Activated T-cell treated with anti-CD3 and anti-CD28 coated beads for 48 hours (primary cell): Measurements from ENCODE around the gene FOXL3.

Experiments
- DNase-seq: peaks from one replicate; pipeline ENCODE4 v3.0.0-alpha.2; 2020; ENCODE audit warnings: low read depth

The FOXL3 gene

GRCh38 chr7:266851-267840 is 22.8 kb upstream of the FOXL3 start:
- DNase-seq: no peak

GRCh38 chr7:268991-269390 is 21.0 kb upstream of the FOXL3 start:
- DNase-seq: no peak

- no peak for DNase-seq
Measured at GRCh38 chr7:269721-270120, 20.2 kb upstream of the FOXL3 start.

- DNase-seq: no peak
Measured at GRCh38 chr7:270351-270983, 19.5 kb upstream of the FOXL3 start.

- no peak for DNase-seq
Measured at GRCh38 chr7:271266-272107, 18.5 kb upstream of the FOXL3 start.

- DNase-seq: no peak
Measured at GRCh38 chr7:272108-272615, 17.8 kb upstream of the FOXL3 start.

GRCh38 chr7:272631-273030 is 17.3 kb upstream of the FOXL3 start:
- DNase-seq: no peak

GRCh38 chr7:273327-273726 is 16.6 kb upstream of the FOXL3 start:
- no peak for DNase-seq

- no peak for DNase-seq
Measured at GRCh38 chr7:274266-274665, 15.7 kb upstream of the FOXL3 start.

GRCh38 chr7:276230-276835 is 13.6 kb upstream of the FOXL3 start:
- DNase-seq: no peak

- no peak for DNase-seq
Measured at GRCh38 chr7:277228-277627, 12.7 kb upstream of the FOXL3 start.

GRCh38 chr7:278081-278480 is 11.9 kb upstream of the FOXL3 start:
- DNase-seq: no peak

- no peak for DNase-seq
Measured at GRCh38 chr7:279821-280220, 10.1 kb upstream of the FOXL3 start.

GRCh38 chr7:280461-280860 is 9.5 kb upstream of the FOXL3 start:
- DNase-seq: no peak

GRCh38 chr7:281637-282036 is 8.3 kb upstream of the FOXL3 start:
- DNase-seq: no peak

GRCh38 chr7:282621-283020 is 7.3 kb upstream of the FOXL3 start:
- no peak for DNase-seq

- no peak for DNase-seq
Measured at GRCh38 chr7:284762-285722, 4.9 kb upstream of the FOXL3 start.

GRCh38 chr7:285731-286130 is 4.2 kb upstream of the FOXL3 start:
- DNase-seq: no peak

- DNase-seq: no peak
Measured at GRCh38 chr7:286266-286665, 3.7 kb upstream of the FOXL3 start.

GRCh38 chr7:288671-289101 is 1.3 kb upstream of the FOXL3 start:
- DNase-seq: no peak
